T-helper 22 cell (primary cell): ENCODE data around the gene NANS.
"Not testable (repeated sequence)": the region's sequence is repeated elsewhere in the genome, so short reads cannot be mapped to it uniquely, and the experiment has no call there.

Source experiments
- DNase-seq: peaks from one replicate; pipeline ENCODE4 v3.0.0-alpha.2; 2020; ENCODE audit warnings: low read depth

Gene NANS

GRCh38 chr9:98056269-98057137 is at the start of gene NANS:
Gene NANS, plus strand, starts transcription at chr9:98056732. Its CDS starts 77 bp downstream, at chr9:98056809.
- DNase-seq, result peak; percentile 86

- DNase-seq, result no peak
Observed at GRCh38 chr9:98007251-98007928, 49.1 kb upstream of the NANS start.

GRCh38 chr9:98008764-98009163 is 47.8 kb upstream of the NANS start:
- DNase-seq, result no peak

- DNase-seq, result no peak
Observed at GRCh38 chr9:98009437-98009836, 47.1 kb upstream of the NANS start.

- no peak for DNase-seq
Observed at GRCh38 chr9:98009936-98010335, 46.6 kb upstream of the NANS start.

- no peak for DNase-seq
Observed at GRCh38 chr9:98010445-98010844, 46.1 kb upstream of the NANS start.

GRCh38 chr9:98011122-98011521 is 45.4 kb upstream of the NANS start:
- DNase-seq, result no peak

- DNase-seq, result no peak
Observed at GRCh38 chr9:98016137-98016680, 40.3 kb upstream of the NANS start.

GRCh38 chr9:98017306-98017705 is 39.2 kb upstream of the NANS start:
- DNase-seq, result no peak

- DNase-seq, result no peak
Observed at GRCh38 chr9:98018347-98018746, 38.2 kb upstream of the NANS start.

- no peak for DNase-seq
Observed at GRCh38 chr9:98019098-98019497, 37.4 kb upstream of the NANS start.

- DNase-seq, result not testable (repeated sequence)
Observed at GRCh38 chr9:98019869-98020268, 36.7 kb upstream of the NANS start.

GRCh38 chr9:98020476-98021145 is 35.9 kb upstream of the NANS start:
- no peak for DNase-seq

GRCh38 chr9:98021306-98022040 is 35.1 kb upstream of the NANS start:
- no peak for DNase-seq

- DNase-seq, result no peak
Observed at GRCh38 chr9:98022447-98022846, 34.1 kb upstream of the NANS start.

- DNase-seq, result no peak
Observed at GRCh38 chr9:98024702-98025101, 31.8 kb upstream of the NANS start.

- DNase-seq, result no peak
Observed at GRCh38 chr9:98031169-98031568, 25.4 kb upstream of the NANS start.

GRCh38 chr9:98031935-98032334 is 24.6 kb upstream of the NANS start:
- DNase-seq, result no peak

- peak; percentile 71 for DNase-seq
Observed at GRCh38 chr9:98034593-98035546, 21.7 kb upstream of the NANS start.

GRCh38 chr9:98037357-98037756 is 19.2 kb upstream of the NANS start:
- no peak for DNase-seq

- DNase-seq, result no peak
Observed at GRCh38 chr9:98038958-98039357, 17.6 kb upstream of the NANS start.
